Coronary artery (tissue), 2 donors: ENCODE data around the gene KANSL2.
A peak's percentile ranks its signal among the peaks of the same experiment; 100 is the strongest.
"Not testable (repeated sequence)": the region's sequence is repeated elsewhere in the genome, so short reads cannot be mapped to it uniquely, and the experiment has no call there.

Source experiments
- DNase-seq: peaks from one replicate; pipeline ENCODE4 v3.0.0-alpha.2; 2017; ENCODE audit warnings: low spot score
- H3K27ac ChIP-seq, 2 donors: fragments of 200-600 bp; sonication (generic); one replicate each; pipeline ENCODE4 v1.5.1; 2016 to 2019
- H3K4me3 ChIP-seq: fragments of 200-600 bp; sonication (generic); 2 replicates; pipeline ENCODE4 v1.5.1; 2016; ENCODE audit warnings: mild to moderate bottlenecking, moderate library complexity
- TF ChIP-seq, protein P1 (sequence below): fragments of 200-600 bp; sonication (generic); IDR thresholded peaks from one replicate; pipeline ENCODE4 v1.5.1; 2019; ENCODE audit warnings: antibody characterized with exemption

Gene KANSL2

DNA sequence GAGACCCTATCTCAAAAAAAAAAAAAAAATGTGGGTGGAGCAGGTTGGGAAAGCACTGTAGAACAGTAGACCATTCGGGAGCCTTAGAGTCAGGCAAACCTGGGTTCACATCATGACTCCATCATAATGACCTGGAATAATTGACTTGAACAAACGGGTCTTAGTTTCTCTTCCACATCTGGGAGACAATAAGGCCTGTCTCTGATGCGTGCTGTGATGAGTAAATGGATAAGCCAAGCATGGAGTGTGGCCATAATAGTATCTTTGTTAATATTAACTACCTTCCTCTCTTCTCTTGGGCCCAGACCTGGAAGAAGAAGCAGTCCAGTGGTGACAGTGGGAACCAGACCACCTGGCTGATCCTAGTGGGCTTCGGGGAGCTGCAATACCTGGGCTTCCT is 54.5 kb downstream of the KANSL2 start:
- DNase-seq: no peak
- TF ChIP-seq, protein P1, sequence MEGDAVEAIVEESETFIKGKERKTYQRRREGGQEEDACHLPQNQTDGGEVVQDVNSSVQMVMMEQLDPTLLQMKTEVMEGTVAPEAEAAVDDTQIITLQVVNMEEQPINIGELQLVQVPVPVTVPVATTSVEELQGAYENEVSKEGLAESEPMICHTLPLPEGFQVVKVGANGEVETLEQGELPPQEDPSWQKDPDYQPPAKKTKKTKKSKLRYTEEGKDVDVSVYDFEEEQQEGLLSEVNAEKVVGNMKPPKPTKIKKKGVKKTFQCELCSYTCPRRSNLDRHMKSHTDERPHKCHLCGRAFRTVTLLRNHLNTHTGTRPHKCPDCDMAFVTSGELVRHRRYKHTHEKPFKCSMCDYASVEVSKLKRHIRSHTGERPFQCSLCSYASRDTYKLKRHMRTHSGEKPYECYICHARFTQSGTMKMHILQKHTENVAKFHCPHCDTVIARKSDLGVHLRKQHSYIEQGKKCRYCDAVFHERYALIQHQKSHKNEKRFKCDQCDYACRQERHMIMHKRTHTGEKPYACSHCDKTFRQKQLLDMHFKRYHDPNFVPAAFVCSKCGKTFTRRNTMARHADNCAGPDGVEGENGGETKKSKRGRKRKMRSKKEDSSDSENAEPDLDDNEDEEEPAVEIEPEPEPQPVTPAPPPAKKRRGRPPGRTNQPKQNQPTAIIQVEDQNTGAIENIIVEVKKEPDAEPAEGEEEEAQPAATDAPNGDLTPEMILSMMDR: no peak
- Histone ChIP-seq H3K4me3 (no peak overlapping the region), H3K27ac (no peak overlapping the region)

DNA sequence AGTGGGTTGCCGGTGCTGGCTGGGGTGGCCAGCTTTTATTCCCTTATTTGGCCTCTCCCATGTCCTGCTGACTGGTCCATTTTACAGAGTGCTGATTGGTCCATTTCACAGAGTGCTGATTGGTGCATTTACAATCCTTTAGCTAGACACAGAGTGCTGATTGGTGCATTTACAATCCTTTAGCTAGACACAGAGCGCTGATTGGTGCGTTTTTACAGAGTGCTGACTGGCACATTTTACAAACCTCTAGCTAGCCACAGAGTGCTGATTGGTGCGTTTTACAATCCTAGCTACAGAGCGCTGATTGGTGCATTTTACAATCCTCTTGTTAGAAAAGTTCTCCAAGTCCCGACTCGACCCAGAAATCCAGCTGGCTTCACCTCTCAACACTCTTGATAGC is 59.0 kb downstream of the KANSL2 start:
- not testable (repeated sequence) for H3K4me3 ChIP-seq, H3K27ac ChIP-seq, DNase-seq

DNA sequence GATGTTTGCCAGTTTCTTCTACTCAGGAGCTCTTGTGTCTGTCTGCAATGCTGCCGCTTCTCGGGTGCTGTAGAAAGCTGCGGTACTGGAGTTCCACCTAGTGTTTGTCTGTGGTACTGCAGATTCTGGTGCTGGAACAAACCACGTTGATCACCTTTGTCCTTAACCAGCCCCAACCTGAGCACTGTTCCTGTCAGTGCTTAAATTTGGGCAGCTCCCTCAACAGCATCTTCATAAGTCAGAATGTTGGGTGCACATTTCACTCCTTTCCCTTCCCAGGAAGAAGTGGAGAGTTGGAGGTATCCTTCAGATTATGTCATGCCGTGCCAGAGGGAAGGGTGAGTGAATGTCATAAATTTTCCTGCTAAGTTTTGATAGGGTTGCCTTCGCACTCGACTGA is 63.5 kb downstream of the KANSL2 start:
- Histone ChIP-seq H3K27ac (no peak overlapping the region), H3K4me3 (no peak overlapping the region)
- TF ChIP-seq, protein P1: peak; percentile 91
- DNase-seq: no peak

DNA sequence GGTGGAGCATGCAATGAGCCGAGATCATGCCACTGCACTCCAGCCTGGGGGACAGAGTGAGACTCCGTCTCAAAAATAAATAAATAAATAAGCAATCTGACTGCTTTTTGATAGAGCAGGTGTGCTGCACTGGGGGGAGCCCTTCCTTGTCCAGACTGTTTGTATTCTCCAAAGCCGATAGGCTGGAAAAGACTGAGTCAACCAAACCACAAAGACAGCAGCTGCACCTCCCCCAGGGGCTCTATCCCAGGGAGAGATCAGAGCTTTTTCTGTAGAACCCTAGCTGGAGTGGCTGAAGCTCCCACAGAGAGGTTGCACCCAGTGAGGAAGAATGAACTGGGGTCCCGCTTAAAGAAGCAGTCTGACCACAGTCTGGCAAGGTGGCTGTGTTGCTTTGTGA is 66.4 kb downstream of the KANSL2 start:
- Histone ChIP-seq H3K4me3 (no peak overlapping the region), H3K27ac (no peak overlapping the region)
- TF ChIP-seq, protein P1: no peak

DNA sequence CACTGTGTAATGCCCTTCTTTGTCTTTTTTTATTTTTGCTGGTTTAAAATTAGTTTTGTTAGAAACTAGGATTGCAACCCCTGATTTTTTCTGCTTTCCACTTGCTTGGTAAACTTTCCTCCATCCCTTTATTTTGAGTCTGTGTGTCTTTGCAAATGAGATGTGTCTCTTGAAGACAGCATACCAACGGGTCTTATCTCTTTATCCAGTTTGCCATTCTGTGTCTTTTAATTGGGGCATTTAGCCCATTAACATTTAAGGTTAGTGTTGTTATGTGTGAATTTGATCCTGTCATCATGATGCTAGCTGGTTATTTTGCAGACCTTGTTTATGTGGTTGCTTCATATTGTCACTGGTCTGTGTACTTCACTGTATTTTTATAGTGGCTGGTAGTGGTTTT is 68.7 kb downstream of the KANSL2 start:
- TF ChIP-seq, protein P1: no peak
- Histone ChIP-seq H3K4me3 (no peak overlapping the region), H3K27ac (no peak overlapping the region)
- DNase-seq: no peak

More for the DNA sequence above, 66.4 kb downstream of the KANSL2 start:
- no peak for DNase-seq
